ENCODE measurements around the gene OR10A5.

DNA sequence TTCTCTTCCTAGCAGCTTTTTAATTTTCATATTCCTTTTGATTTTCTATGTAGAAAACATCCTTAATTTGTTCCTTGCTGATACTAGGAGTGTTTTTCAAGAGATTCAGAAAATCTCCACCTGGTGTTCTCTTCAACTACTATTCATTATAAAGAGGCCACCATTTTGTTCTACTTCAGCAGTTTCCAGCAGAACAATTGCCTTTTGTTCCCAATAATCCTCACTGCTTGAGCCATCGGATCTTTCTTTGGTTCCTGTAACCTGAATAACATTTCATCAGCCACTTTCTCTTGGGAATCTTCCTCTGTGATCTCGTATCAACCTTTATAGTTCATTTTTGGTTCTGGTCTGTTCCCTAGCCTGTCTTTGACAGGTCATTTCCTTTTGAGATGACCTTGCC, 1.8 kb upstream of the OR10A5 start:
- TF ChIP-seq, protein P1, sequence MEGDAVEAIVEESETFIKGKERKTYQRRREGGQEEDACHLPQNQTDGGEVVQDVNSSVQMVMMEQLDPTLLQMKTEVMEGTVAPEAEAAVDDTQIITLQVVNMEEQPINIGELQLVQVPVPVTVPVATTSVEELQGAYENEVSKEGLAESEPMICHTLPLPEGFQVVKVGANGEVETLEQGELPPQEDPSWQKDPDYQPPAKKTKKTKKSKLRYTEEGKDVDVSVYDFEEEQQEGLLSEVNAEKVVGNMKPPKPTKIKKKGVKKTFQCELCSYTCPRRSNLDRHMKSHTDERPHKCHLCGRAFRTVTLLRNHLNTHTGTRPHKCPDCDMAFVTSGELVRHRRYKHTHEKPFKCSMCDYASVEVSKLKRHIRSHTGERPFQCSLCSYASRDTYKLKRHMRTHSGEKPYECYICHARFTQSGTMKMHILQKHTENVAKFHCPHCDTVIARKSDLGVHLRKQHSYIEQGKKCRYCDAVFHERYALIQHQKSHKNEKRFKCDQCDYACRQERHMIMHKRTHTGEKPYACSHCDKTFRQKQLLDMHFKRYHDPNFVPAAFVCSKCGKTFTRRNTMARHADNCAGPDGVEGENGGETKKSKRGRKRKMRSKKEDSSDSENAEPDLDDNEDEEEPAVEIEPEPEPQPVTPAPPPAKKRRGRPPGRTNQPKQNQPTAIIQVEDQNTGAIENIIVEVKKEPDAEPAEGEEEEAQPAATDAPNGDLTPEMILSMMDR (IDR thresholded peaks at IDR 0.05; ENCODE audit: extremely low read depth in 1 of 2, insufficient read depth in 1 of 2, low read depth in 1 of 2, low read length in 2 of 2), result no peak
- no peak for TF ChIP-seq POLR2AphosphoS5 (IDR thresholded peaks at IDR 0.05; ENCODE audit: insufficient read depth, low read depth, low read length)
- no peak for TF ChIP-seq POLR2A (IDR thresholded peaks at IDR 0.05; ENCODE audit: low read depth, low read length)
- no peak for TF ChIP-seq EZH2 (IDR thresholded peaks at IDR 0.05; ENCODE audit: borderline replicate concordance, low read depth, low read length, severe bottlenecking)
- no peak for TF ChIP-seq FOS (IDR thresholded peaks at IDR 0.05; ENCODE audit: borderline replicate concordance, insufficient read depth, low read length)
- TF ChIP-seq, protein P2, sequence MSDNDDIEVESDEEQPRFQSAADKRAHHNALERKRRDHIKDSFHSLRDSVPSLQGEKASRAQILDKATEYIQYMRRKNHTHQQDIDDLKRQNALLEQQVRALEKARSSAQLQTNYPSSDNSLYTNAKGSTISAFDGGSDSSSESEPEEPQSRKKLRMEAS (IDR thresholded peaks at IDR 0.05; ENCODE audit: insufficient read depth, insufficient read length), result no peak
- no peak for TF ChIP-seq GATA2 (IDR thresholded peaks at IDR 0.05; ENCODE audit: insufficient read depth, insufficient read length, low read depth, low read length)

All from endothelial cell of umbilical vein (primary cell).